GM19395 (cell line): ENCODE data around the gene PROSER2.
"Not testable (repeated sequence)": the region's sequence is repeated elsewhere in the genome, so short reads cannot be mapped to it uniquely, and the experiment has no call there.

Source experiments
- ATAC-seq: cut with Tn5 transposase; IDR thresholded peaks from one replicate; pipeline ENCODE4 v1.9.1; 2021; ENCODE audit warnings: mild to moderate bottlenecking, moderate library complexity; ENCODE audit not compliant: unreplicated experiment

Gene PROSER2

DNA sequence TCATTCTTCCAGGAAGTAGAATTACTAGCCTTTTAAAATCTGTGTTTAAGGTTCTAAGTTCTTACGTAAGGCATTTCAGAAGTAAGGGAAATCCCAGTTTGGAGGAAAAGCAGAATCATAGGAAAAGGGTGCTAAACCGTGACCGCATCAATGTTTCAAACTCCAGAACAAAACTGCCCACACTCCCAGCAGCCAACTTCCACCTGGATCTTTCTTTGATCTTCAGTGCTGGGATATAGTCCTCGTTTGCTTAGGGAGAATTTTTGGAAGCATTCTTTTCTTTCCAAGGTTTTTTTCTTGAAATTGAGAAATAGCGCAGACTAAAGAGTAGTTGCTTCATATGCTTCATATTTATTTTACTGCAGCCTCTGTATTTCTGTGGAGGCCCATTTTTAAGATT, 8.9 kb downstream of the PROSER2 start:
- ATAC-seq: no peak

GRCh38 chr10:11835061-11835460, 11.9 kb downstream of the PROSER2 start:
- ATAC-seq: no peak

DNA sequence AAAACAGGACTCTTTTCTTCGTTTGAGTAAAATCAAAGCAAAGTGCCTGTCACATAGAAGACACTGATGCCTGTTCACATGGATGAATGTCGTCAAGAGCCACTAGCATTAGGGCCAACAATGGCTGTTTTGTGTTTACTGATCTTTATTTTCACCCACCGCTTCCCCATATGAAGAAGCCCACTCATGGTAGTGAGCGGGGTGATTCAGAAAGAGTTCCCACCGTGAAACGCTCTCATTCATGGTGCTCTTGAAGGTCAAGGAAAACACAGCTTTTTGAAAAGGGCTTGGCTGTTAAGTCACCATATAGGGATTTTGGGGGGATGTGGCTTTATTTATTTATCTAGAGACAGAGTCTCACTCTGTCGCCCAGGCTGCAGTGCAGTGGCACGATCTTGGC, 12.5 kb downstream of the PROSER2 start:
- ATAC-seq: no peak

DNA sequence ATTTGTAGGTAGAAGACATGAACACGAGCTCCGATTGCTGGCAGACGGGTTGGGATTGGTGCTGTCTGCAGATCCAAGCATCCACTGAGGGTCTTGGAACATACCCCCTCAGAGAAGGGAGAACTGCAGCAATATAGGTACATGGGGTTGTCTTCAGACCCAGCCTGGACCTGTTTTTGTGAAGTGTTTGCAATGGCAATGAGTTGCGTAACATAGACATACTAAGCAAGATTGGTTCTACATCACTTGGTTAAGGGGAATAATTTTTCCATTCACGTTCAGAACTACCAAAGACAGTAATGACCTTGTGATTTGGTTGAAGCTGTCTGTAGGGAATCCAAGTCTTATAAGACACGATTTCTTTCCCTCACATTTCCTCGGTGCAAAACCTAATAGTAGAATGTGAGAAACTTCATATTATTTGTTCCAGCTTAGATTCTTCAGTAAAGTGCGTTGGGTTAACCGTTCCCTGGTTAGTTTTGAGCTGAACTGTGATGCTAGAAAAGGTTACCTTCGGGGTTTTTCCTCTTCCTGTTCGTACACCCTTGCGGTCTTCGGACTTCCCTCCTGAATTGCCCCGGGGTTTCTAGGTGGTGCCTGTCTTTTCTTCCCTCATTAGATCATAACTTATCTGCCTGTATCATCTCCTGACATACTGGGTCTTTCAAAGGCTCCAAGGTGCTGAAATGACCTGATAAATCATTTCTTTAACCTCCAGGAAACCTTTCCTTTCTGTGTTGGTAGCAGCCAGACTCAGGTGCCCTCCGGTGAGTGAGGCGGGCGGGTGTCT, 14.4 kb downstream of the PROSER2 start:
- ATAC-seq: no peak

DNA sequence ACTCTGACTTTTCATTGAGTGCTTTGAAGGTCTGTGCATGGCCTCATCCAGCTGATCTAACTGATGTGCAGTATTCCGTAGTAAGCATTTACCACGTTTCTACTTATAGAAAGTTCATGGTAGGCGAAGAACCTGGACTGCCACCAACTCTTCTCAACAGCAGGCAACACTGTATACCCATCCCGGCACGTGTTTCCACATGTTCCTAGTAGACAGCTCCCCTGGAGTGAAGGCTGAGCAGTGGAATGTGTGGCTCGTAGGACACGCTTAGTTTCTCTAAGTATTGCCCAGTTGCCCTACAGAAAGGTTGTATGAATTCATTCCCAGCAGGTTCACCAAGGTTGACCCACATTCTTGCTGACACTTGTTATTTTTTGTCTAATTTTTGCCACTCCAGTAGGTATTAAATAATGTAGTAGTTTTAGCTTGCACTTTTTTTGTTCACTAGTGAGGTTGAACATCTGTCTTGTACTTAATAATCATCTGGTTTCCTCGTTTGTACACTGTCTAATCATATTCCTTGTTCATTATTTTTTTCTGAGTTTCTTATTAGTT, 15.2 kb downstream of the PROSER2 start:
- no peak for ATAC-seq

DNA sequence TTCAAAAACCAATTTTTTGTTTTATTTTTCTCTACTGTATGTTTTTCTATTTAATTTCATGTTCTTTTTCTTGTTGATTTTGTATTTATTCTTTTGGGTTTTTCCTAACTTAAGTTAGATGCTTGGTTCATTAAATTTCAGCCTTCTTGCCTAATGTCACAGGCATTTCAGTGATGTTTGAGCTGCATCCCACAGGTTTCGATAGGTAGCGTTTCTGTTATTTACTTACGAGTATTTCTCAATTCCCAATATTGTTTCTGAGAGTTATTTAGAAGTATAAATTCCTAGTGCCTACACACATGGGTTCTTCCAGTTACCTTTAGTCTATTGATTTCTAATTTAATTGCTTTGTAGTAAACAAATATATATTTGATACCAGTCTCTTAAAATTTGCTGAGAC, 18.2 kb downstream of the PROSER2 start:
- no peak for ATAC-seq

DNA sequence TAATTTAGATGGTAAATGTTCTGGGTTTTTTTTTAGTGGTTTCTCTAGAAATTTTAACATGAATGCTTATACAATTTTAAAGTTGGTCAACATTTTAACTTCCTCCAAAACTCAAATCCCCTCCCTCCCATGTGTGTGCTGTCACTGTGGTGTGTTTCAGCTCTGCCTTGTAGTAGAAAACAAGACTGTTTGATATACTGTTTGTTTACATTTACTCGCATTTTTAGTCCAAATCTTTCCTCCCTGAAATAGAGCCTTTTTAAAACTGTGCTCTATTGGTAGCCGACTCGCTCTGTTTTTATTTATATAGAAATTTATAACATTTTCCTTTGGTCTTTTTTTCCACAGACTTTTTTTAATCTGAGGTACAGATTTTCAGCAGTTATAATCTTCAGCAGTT, 19.3 kb downstream of the PROSER2 start:
- no peak for ATAC-seq

- no peak for ATAC-seq
Measured at GRCh38 chr10:11845113-11845512, 22.0 kb downstream of the PROSER2 start.

DNA sequence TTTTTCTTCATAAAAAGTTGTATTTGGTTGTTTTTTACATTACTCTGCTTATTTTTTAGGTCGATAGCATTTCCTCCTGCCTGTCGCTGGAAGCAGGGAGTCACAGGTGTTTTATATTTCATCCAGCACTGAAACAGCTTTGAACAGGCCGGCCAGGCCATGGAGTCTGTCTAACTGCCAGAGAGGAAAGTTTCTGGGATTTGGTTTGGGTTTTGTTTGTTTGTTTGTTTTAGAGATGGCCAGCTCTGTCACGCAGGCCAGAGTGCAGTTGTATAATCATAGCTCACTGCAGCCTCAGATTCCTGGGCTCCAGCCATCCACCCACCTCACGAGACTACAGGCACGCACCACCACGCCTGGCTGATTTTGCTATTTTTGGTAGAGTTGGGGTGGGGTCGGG, 23.4 kb downstream of the PROSER2 start:
- no peak for ATAC-seq

DNA sequence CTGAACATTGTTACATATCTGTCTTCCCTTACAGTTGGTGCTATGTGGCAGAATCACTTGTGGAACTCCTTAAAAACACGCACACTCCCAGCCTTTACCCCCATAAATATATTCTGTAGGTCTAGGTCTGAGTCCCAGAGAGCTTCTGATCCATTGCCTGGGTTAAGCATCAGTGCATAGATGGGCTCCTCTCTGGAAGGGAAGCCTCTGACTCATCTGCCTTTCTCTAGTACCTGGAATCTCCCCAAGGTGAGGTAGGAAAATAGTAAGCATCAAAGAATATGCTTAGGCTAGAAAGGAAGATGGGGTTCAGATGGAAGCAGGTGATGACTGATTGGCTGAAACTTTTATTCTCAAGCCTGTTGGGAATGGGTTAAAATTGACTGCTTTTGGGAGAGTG, 26.1 kb downstream of the PROSER2 start:
- ATAC-seq: no peak

DNA sequence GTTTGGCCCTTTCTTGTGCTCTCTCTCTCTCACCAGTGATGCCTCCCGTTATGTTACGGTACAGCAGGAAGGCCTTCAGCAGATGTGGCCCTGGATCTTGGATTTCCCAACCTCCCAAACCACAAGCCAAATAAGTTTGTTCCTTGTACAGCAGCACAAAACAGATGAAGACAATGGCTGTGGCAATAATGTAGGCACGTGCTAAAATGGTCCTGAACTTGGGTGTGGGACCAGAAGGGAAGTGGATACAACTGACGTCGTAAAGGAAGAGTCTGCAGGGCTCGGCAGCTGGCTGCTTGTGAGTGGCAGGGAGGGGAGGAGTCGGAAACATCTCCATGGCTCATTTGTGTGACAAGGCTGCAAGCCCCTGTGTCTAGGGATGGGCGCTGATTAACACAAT, 26.8 kb downstream of the PROSER2 start:
- no peak for ATAC-seq

- ATAC-seq: no peak
Measured at GRCh38 chr10:11851910-11852309, 28.8 kb downstream of the PROSER2 start.

- ATAC-seq: not testable (repeated sequence)
Measured at GRCh38 chr10:11852637-11853036, 29.5 kb downstream of the PROSER2 start.

DNA sequence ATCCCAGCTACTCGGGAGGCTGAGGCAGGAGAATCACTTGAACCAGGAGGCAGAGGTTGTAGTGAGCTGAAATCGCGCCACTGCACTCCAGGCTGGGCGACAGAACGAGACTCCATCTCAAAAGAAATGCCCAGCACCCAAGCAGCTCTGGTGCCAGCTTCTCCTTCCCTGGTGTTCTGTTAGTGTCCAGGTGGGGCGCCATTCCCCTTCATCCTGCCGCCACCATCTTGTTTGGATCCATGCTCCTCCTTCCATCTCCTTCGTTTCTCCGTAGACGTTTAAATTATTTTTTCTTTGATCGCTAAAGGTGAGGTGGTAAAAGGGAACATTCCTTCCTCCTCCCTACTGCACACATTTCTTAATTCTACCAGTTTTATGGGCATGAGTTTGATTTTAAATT, 30.3 kb downstream of the PROSER2 start:
- ATAC-seq: no peak

DNA sequence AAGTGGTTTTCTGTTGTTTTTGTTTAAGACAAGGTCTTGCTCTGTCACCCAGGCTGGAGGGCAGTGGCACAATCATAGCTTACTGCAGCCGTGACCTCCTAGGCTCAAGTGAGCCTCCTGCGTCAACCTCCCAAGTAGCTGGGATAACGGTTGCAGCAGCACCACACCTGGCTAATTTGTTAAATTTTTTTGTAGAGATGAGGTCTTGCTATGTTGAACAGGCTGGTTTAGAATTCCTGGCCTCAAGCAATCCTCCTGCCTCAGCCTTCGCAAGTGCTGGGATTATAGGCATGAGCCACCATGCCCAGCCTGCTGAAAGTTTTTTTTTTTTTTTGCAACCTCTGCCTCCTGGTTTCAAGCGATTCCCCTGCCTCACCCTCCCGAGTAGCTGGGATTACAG, 31.1 kb downstream of the PROSER2 start:
- no peak for ATAC-seq

DNA sequence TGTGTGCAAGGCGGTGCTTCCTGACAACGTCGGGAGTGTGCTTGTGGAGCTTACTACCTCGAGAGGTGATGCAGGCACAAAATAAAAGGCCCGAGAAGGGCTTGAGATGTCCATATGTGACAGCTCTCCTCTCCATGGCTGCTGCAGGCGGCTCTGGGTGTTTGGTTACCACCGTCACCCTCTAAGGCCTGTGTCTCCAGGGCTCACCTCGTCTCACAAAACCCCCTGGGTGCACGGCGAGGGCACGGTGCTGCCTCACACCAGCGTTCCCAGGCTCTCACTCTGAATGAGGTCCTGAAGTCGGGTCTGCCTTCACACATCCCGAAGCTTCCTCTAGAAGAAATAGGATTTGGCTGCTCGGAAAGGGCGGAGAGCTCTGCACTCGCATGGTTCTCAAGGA, 32.9 kb downstream of the PROSER2 start:
- no peak for ATAC-seq

GRCh38 chr10:11856678-11857077, 33.5 kb downstream of the PROSER2 start:
- ATAC-seq: no peak

DNA sequence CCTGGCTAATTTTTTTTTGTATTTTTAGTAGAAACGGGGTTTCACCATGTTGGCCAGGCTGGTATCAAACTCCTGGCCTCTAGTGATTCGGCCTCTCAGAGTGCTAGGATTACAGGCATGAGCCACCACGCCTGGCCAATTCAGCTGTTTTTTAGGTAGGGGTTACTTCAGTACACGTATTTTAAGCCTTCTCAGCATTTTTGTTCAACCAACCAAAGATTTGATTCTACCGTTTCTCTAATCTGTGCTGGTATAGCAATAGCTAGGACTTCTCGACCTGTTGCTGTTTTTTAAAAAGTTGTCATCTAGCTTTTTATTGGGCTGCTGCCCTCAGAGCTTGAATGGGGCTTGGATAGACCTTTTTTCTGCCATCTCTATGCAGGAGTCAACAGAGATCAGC, 34.9 kb downstream of the PROSER2 start:
- ATAC-seq: no peak

DNA sequence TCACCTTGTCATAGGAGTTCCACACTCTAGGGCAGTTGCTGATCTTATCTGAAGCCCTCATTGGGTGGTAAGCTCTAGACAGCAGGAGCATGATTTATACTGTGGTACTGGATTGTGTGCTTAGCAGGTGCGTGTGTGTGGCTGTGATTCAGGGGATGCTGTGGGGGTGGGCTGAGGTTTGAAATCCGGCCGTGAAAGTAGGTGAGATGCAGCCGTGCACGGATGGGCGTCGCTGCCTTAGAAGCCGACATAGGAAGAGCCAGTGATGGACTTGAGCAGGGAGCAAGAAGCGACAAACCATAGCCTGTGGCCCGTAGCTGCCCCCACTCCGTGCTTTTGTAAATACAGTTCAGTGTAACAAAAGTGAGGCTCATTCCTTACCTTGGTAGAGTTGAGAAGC, 38.2 kb downstream of the PROSER2 start:
- ATAC-seq: no peak

- ATAC-seq: no peak
Measured at GRCh38 chr10:11861811-11862428, 38.8 kb downstream of the PROSER2 start.

DNA sequence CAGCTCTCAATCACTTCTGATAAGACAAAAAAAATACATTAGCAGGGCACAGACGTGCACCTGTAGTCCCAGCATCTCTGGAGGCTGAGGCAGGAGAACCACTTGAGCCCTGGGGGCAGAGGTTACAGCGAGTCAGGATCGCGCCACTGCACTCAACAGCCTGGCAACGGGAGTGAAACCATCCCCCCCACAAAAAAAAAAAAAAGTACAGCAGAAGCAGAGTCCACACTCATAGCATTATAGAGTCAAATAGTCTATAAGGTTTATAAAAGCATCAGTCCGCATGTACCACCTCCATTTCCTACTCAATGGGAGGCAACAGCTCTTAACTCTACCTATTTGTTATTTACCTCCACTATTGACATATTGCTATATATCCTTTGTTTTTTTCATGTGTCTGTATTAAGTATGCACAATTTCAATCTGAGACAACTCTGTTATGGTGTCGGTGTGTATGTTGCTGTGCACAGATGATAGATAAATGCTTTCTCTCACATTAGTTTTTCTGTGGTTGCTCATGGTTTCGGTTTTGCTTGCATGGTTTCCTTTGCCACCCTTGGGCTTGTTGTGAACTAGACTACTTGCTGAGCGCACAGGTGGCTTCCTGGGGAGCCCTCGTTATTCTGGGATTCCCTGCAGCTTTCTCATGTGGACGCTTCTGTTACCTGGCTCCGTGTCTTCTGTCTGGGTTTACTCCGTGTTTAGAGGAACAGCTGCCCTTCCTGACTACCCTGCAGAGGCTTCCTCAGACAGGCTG, 40.4 kb downstream of the PROSER2 start:
- peak; percentile 99 for ATAC-seq

- ATAC-seq: no peak
Measured at GRCh38 chr10:11864727-11865126, 41.6 kb downstream of the PROSER2 start.
